Upper lobe of right lung (tissue), 1 donor: ENCODE data around the gene EVI5. TPM values are rescaled to one million over a fixed set of nuclear protein-coding genes. Genes with fewer than 3 reads are reported as not detected.
A peak's percentile ranks its signal among the peaks of the same experiment; 100 is the strongest.

Source experiments
- ATAC-seq: fragments of 200-7000 bp; cut with Tn5 transposase; one replicate; pipeline ENCODE4 v1.9.1; 2020; ENCODE audit warnings: mild to moderate bottlenecking, moderate library complexity
- DNase-seq: peaks from one replicate; pipeline ENCODE4 v3.0.0-alpha.2; 2020
- H3K27ac ChIP-seq: fragments of 200-600 bp; one replicate; pipeline ENCODE4 v1.8.0; 2022
- H3K27me3 ChIP-seq: fragments of 200-600 bp; one replicate; pipeline ENCODE4 v1.8.0; 2022; ENCODE audit warnings: mild to moderate bottlenecking
- H3K36me3 ChIP-seq: fragments of 200-600 bp; one replicate; pipeline ENCODE4 v1.8.0; 2022
- H3K4me1 ChIP-seq: fragments of 200-600 bp; one replicate; pipeline ENCODE4 v1.8.0; 2022
- H3K4me3 ChIP-seq: fragments of 200-600 bp; one replicate; pipeline ENCODE4 v1.8.0; 2022; ENCODE audit warnings: mild to moderate bottlenecking
- H3K9me3 ChIP-seq: fragments of 200-600 bp; one replicate; pipeline ENCODE4 v1.8.0; 2022
- CTCF ChIP-seq: fragments of 200-600 bp; IDR thresholded peaks from one replicate; pipeline ENCODE4 v1.8.0; 2022; ENCODE audit warnings: antibody characterized with exemption
- intact Hi-C: fragments of 100-400 bp; cut with DNase I; formaldehyde crosslinking; loops from one replicate; pipeline ENCODE4 v1.11.0; 2022
- total RNA-seq: library from RNA; stranded (reverse); fragmentation: NEBNext Ultra II Directional; extraction: Animal tissue kit (Norgen Biotek cat#: 25700); gene quantifications from one replicate; pipeline ENCODE4 v1.2.1, GENCODE V29; 2021
- donor health status: DM: no; HTN: yes; CAD: no; lungs with severe emphysema.

Gene EVI5
- total RNA-seq, 1 donor from 2014 or later: 43.7 TPM

DNA sequence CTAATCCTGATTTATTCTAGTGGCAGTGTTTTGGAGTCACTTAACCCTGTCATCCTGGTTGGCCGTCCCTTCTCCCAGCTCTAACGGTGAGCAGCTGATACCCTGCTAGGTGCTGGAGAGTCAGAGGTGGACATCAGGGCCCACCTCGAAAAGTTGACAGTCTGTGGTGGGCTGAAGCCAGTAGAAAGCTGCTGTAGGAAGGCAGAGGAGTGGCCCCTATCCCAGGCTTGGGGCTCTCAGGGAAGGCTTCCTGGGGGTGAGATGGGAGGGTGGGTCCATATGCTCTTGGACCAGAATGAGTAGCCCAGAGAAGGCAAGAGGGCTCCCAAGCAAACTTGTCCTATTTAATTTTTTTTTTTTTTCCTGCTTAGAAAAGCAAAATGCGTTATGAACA, 46.5 kb upstream of the EVI5 start:
- Histone ChIP-seq H3K9me3 (no peaks in the 10 kb centered on the region), H3K4me1 (peaks cover 27% of the 10 kb centered on the region), H3K27ac (no peak overlapping the region), H3K4me3 (peak overlapping the region; percentile 91), H3K36me3 (peaks cover 29% of the 10 kb centered on the region), H3K27me3 (no peaks in the 10 kb centered on the region)
- DNase-seq (no peak), ATAC-seq (no peak)
- TF ChIP-seq CTCF: no peak
- intact Hi-C loops: no loop called here

DNA sequence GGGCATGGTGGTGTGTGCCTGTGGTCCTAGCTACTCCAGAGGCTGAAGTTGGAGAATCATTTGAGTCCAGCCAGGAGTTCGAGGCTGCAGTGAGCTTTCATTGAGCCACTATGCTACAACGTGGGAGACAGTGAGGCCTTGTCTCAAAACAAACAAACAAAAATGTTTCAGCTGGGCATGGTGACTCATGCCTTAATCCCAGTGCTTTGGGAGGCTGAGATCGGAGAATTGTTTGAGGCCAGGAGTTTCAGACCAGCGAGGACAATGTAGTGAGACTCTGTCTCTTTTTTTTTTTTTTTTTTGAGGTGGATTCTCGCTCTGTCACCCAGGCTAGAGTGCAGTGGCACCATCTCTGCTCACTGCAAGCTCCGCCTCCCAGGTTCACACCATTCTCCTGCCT, 41.9 kb upstream of the EVI5 start:
- ATAC-seq: no peak
- H3K4me3 ChIP-seq: no peak overlapping the region
- no peak for DNase-seq
- intact Hi-C loops: no loop called here
- TF ChIP-seq CTCF: no peak
- no peaks in the 10 kb centered on the region for H3K4me1 ChIP-seq
- no peaks in the 10 kb centered on the region for H3K27me3 ChIP-seq
- H3K36me3 ChIP-seq: no peaks in the 10 kb centered on the region
- no peak overlapping the region for H3K27ac ChIP-seq
- no peaks in the 10 kb centered on the region for H3K9me3 ChIP-seq

GRCh38 chr1:92822879-92823278, 38.0 kb upstream of the EVI5 start:
- Histone ChIP-seq H3K27ac (no peak overlapping the region), H3K4me1 (no peaks in the 10 kb centered on the region), H3K36me3 (no peaks in the 10 kb centered on the region), H3K4me3 (no peak overlapping the region), H3K9me3 (no peaks in the 10 kb centered on the region), H3K27me3 (no peaks in the 10 kb centered on the region)
- TF ChIP-seq CTCF: no peak
- intact Hi-C loops: no loop called here
- ATAC-seq (peak; percentile 37), DNase-seq (no peak)

- no peak for TF ChIP-seq CTCF
- intact Hi-C loops: no loop called here
- no peak for ATAC-seq
- no peaks in the 10 kb centered on the region for H3K27me3 ChIP-seq
- no peak overlapping the region for H3K4me3 ChIP-seq
- H3K9me3 ChIP-seq: no peaks in the 10 kb centered on the region
- no peak overlapping the region for H3K27ac ChIP-seq
- H3K36me3 ChIP-seq: no peaks in the 10 kb centered on the region
- no peaks in the 10 kb centered on the region for H3K4me1 ChIP-seq
- no peak for DNase-seq
These were observed 35.6 kb upstream of the EVI5 start for GRCh38 chr1:92820551-92820950.

- ATAC-seq (peak; percentile 63), DNase-seq (no peak)
- intact Hi-C loops: no loop called here
- Histone ChIP-seq H3K27me3 (no peaks in the 10 kb centered on the region), H3K4me1 (no peaks in the 10 kb centered on the region), H3K9me3 (no peaks in the 10 kb centered on the region), H3K27ac (no peak overlapping the region), H3K4me3 (no peak overlapping the region), H3K36me3 (no peaks in the 10 kb centered on the region)
- TF ChIP-seq CTCF: no peak
These were observed 35.1 kb upstream of the EVI5 start for GRCh38 chr1:92820024-92820423.
